Measurements from ENCODE around the gene AIPL1. TPM values are rescaled to one million over a fixed set of nuclear protein-coding genes. Genes with fewer than 3 reads are reported as not detected.

AIPL1 gene
- total and polyA plus RNA-seq, 2 of the 4 experiments (the other 2 are of a cell fraction), result not detected

DNA sequence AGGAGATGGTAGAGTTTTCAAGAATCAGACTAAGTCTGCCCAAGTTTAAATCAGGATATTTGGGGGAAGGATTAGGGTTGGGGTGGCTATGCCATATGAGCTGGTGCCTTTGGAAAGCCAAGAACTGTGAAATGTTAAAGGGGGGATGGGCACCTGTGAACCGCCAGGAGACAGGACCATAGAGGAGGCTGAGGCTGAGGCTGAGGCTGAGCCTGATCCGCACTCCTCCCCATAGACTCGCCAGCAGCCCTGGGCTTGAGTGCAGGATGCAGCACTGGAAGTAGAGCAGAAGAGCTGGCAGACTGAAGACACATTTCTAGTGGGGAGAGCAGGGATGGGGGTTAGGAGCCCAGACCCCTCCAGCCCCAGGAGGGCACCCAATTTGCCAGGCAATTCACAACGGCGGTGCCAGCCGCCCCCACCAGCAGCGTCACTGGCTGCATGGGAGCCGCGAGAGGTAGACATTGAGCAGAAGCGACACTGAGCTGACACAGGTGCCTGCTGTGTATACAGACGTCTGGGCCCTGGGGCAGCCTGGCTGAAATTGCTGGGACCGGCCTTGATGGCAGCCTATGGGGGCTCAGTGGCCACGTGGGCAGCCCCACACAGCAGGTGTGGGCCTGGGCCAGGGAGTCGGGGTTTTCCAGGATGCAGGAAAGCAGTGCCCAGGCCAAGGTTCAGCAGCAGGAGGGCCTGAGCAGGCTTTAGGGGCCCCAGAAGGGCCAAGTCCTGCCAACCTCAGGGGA, 18.5 kb upstream of the AIPL1 start:
- peaks cover 13% of the 10 kb centered on the region for H3K4me1 ChIP-seq (ENCODE audit: control insufficient read depth, insufficient read depth, low read length)
- no peak for ATAC-seq (ENCODE audit: low read depth)
- H2BK15ac ChIP-seq (ENCODE audit: low read depth, low read length), result no peak overlapping the region
- no peak overlapping the region for H3K4ac ChIP-seq (ENCODE audit: low read depth, low read length)
- no peak overlapping the region for H3K4me3 ChIP-seq (ENCODE audit: insufficient read depth, low read depth, low read length)
- no TSS peak for BruUV-seq (replicated peaks)
- H3K14ac ChIP-seq (replicated peaks; ENCODE audit: low read depth, low read length), result no peak overlapping the region
- in situ Hi-C loops (cut with MboI; ENCODE audit: low sequenced_read_pairs), result no loop called here
- intact Hi-C loops (cut with micrococcal nuclease), result no loop called here
- no peaks in the 10 kb centered on the region for H4K20me1 ChIP-seq (ENCODE audit: insufficient read depth, low read length)
- H3K36me3 ChIP-seq (ENCODE audit: control insufficient read depth, insufficient read depth, low read length), result no peaks in the 10 kb centered on the region
- H4K91ac ChIP-seq (ENCODE audit: insufficient read depth, low read depth, low read length), result no peak overlapping the region
- H3K9ac ChIP-seq (ENCODE audit: low read depth, low read length), result no peak overlapping the region
- ChIA-PET POLR2A (ENCODE audit: unreplicated experiment) (no interaction called here), CTCF (no interaction called here)
- H3K23ac ChIP-seq (ENCODE audit: low read depth, low read length), result no peak overlapping the region
- no peak overlapping the region for H2AFZ ChIP-seq (replicated peaks; ENCODE audit: low read length, poor library complexity)
- no peak overlapping the region for H2BK5ac ChIP-seq (ENCODE audit: low read depth, low read length, poor library complexity, severe bottlenecking)
- H4K5ac ChIP-seq (ENCODE audit: low read depth, low read length), result no peak overlapping the region
- no peak overlapping the region for H2AK5ac ChIP-seq (ENCODE audit: low read depth, low read length)
- TF ChIP-seq MAFK (IDR thresholded peaks at IDR 0.05; ENCODE audit: low read depth, low read length) (no peak), FOS (IDR thresholded peaks at IDR 0.05; ENCODE audit: low read depth, low read length) (no peak)
- TF ChIP-seq, protein P1, sequence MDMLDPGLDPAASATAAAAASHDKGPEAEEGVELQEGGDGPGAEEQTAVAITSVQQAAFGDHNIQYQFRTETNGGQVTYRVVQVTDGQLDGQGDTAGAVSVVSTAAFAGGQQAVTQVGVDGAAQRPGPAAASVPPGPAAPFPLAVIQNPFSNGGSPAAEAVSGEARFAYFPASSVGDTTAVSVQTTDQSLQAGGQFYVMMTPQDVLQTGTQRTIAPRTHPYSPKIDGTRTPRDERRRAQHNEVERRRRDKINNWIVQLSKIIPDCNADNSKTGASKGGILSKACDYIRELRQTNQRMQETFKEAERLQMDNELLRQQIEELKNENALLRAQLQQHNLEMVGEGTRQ (IDR thresholded peaks at IDR 0.05; ENCODE audit: low read depth, low read length), result no peak
- no peaks in the 10 kb centered on the region for H3K79me1 ChIP-seq (ENCODE audit: low read depth in 1 of 2, low read length in 2 of 2)
- H3K27ac ChIP-seq (ENCODE audit: insufficient read depth, low read length), result no peak overlapping the region
- WGBS, 2 experiments (ENCODE audit: extremely low coverage in 2 of 2, insufficient read length in 1 of 2), result 69% methylated on average over 9 of the region's 14 CpGs; no CpG with 5 or more reads in 1 of the 2 experiments
- DNase-seq, result no peak
- H3K18ac ChIP-seq (ENCODE audit: low read depth, low read length), result no peak overlapping the region
- no peak overlapping the region for H2BK120ac ChIP-seq (ENCODE audit: low read depth, low read length)
- no peak overlapping the region for H3K4me2 ChIP-seq (ENCODE audit: low read depth, low read length)
- H3K56ac ChIP-seq (ENCODE audit: extremely low read depth, insufficient read depth, low read length), result no peak overlapping the region
- H3K9me3 ChIP-seq (ENCODE audit: control insufficient read depth, insufficient read depth, low read length), result no peaks in the 10 kb centered on the region
- peak overlapping the region; percentile 35 for H2AK9ac ChIP-seq (replicated peaks; ENCODE audit: low read depth, low read length, poor library complexity)
- H2BK20ac ChIP-seq (ENCODE audit: low read depth, low read length), result no peak overlapping the region
- peaks cover 9% of the 10 kb centered on the region for H3K9me1 ChIP-seq (ENCODE audit: insufficient read depth, low read length)
- no peak overlapping the region for H4K8ac ChIP-seq (ENCODE audit: low read depth in 2 of 2, low read length in 2 of 2)
- dilution Hi-C loops (cut with HindIII; ENCODE audit: low sequenced_read_pairs, unreplicated experiment), result no loop called here
- no peaks in the 10 kb centered on the region for H3K27me3 ChIP-seq (ENCODE audit: control insufficient read depth, insufficient read depth, low read length)
